Activated CD4-positive, alpha-beta T cell treated with anti-CD3 and anti-CD28 coated beads, Interleukin-2, amount 50 U/mL, for 16 hours (primary cell): ENCODE data around the gene ZBTB38.
A peak's percentile ranks its signal among the peaks of the same experiment; 100 is the strongest.

Source experiments
- DNase-seq: peaks from one replicate; pipeline ENCODE4 v3.0.0-alpha.2; 2020

Gene ZBTB38

DNA sequence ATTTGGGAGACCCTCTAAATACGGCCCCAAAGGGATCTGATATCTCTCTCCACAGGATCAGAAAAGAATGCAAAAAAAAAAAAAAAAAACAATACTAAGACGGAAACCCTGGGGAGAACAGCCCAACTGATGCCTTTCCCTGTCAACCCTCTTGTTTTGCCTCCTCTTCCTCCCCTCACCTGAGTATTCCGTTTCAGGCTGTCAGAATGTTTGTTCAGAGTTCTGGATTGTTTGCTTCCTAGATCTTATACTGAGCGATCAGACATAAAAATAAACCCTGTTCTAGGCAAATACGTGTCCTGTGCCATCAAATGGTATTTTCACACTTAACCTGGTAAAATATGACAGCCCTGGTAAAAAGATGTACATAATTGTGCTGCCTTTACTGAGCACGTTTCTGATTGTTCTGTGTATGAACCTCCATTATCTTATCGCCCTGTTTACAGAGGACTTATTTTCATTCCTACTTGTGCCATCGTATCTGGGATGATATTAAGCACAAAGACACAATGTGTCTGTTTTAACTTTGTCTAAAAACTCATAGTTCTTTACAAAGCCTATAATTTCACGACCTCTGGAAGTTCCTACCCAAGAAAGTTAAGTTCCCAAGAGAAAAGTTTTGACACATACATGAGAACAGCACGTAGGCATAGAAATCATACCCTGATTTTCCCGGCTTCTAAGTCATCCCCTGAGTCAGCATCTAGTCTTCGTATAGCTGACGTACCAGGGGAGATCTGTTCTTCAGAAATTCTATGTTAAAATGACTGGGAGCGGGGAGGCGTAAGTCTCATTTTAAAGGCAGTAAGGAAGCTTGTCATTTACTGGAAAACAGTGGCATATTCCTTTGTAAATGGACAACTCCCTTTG lies 856 bp downstream of the ZBTB38 start:
- DNase-seq: no peak

DNA sequence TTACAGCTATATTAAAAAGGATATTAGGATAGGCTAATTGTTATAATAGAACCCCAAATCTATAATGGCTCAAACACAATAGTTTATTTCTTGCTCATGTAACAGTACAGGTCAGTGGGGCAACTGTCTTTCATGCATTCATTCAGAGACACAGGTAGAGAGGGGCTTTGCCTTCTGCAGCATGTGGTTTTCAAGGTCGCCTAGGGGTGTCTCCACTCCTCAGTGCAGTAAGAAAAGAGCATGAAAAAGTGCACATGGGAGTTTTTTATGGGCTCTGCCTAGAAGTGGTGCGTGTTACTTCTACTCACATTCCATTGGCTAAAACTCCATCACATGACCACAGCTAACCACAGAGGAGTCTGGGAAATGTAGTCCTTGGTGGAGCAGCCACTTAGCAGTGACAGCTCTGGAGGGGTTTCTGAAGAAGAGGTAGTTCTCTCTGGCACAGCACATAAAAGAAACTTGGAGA lies 1.8 kb downstream of the ZBTB38 start:
- peak; percentile 88 for DNase-seq

DNA sequence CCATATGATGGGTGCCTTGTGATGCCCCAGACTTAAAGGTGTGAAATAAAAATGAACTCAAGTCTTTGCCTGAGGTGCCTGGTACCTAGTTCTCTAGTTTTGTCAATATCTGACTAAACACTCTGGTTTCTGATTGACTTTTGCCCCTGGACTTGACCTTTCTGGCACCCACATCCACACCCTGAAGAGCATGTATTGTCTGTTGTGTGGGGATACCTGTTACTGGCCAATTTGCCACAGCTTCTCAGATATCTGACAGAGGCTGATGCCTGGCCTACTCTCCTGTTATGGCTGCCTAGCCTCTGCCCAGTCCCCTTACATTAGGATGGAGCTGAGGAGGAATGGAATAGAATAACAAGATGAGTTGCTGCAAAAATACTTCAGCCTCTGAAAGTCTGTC lies 3.6 kb downstream of the ZBTB38 start:
- peak; percentile 23 for DNase-seq

DNA sequence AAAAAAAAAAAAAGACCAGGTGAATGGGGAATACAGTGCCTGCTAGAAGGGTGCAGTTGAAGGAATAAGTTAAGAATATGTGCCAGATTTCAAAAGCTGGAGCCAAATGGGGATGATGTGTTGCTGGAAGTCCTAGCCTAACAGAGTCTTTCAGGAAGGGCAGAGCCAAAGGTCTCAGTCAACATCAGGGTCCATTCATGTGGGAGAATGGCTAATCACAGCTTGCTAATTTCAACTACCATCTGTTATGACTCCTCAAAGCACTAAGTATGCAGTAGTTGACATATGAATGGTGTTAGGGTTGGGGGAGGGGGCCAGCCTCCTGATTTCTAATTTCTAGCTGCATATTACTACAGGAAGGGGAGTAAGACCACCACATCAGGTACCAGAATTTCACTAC lies 4.4 kb downstream of the ZBTB38 start:
- DNase-seq: no peak

DNA sequence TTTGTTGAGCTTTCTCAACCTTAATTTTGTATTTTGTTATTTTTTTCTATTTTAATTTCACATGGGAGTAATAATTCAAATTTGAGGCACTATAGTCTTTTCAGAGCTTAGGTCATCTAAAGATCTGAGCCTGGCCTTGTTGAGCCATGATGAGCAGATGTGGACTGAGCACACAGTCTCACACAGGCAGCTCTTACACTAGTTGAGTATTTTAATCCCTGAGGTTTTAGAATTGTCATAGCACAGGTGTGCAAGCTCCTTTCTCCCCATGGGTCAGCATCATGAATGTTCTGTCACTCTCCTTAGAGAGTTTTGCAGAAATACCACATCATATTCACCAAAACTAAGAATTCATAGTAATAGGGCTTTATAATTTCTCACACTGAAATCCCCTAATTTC lies 4.9 kb downstream of the ZBTB38 start:
- DNase-seq: no peak

DNA sequence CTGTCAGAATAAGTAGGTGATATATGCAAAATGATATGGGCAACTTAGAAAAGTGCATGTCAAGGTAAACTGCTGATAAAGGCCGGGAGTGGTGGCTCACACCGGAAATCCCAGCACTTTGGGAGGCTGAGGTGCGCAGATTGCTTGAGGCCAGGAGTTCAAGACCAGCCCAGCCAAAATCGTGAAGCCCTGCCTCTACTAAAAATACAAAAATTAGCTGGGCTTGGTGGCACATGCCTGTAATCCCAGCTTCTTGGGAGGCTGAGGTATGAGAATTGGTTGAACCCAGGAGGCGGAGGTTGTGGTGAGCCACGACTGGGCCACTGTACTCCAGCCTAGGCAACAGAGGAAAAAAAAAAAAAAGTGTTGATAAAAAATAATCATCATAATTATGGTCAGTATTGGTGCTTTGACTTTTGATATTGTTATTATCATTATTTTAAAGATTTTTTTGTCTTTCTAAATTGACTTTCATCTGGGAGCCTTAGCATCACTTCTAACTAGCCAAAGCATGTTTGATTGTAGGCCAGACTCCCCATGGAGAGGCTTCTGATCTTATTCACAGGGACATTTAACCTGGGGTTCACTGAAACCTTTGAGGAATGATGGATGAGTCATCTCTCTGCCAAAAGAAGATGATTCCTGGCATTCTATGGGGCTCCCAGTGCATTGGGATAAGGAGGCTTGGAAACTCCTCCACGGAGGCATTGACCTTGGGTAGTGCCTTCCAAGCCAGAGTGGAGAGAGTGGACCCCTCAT lies 5.6 kb downstream of the ZBTB38 start:
- DNase-seq: no peak

DNA sequence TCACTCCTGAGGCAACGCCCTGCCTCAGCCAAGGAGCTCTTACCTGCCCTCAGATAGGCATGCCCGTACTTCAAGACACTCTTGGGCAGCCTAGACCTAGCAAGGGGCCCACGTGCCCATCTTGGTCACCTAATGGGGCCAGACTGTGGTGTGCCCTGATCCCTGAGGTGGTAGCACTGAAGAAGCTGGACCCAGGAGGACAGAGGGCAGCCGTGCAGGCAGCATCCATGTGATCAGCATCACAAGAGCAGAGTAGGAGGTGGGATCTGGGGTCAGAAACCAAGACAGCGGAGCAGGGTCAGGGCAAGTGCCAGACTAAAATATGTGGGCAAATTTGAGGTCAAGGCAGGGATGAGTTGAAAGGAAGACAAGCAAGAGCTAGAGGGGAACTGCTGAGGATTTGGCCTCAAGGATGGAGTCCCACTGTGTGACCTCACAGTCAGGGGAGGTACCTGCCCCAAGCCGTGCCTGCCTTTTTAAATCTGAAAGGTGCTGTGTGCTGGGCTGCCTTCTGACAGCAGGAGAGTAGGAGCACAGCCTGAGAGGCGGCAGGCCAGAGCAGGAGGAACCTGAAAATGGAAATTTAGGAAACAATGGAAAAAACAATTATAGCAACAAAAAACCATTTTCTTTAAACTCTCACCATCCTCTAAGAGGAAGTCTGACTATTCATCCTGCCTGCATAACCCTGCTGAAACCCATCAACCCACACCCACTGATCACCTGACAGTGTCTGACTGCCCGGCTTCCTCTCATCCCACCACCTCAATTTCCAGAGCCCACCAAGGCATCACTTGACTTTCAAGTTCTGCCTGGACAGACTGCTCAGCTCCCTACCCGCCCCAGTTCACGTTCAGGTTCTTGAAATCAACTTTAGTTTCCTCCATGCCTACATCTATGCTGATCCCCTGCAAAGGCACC lies 7.3 kb downstream of the ZBTB38 start:
- DNase-seq: no peak

DNA sequence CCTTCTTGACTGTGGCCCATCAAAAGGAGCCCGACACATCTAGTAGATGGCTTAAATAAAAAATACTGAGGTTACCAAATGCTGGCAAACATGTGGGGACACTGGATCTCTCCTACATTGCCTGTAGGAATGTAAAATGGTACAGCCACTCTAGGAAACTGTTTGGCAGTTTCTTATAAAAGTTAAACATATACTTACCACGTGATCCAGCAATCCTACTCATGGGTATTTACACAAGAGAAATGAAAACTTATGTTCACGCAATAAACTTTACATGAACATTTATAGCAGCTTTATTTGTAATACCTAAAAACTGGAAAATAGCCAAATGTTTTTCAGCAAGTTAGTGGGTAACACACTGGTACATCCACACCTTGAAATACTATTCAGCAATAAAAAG lies 9.1 kb downstream of the ZBTB38 start:
- DNase-seq: no peak

DNA sequence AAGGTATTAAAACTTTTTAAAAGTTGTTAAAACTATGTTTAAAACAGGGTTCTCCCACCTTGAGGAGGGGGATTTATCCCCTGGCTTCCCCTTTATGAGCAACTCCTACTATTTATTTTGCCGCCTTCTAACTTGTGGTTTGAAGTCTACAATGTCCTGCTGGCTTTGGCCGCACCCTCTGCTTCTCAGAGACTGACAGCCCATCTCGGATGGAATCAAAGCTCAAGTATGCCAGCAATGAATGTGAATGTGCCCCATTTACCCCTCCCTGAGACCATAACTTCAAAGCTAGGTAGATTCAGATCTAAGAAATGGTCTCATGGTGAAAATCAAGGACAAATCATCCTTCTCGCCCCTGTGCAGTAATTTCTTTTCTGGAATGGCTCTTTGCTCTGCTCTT lies 10.3 kb downstream of the ZBTB38 start:
- no peak for DNase-seq

DNA sequence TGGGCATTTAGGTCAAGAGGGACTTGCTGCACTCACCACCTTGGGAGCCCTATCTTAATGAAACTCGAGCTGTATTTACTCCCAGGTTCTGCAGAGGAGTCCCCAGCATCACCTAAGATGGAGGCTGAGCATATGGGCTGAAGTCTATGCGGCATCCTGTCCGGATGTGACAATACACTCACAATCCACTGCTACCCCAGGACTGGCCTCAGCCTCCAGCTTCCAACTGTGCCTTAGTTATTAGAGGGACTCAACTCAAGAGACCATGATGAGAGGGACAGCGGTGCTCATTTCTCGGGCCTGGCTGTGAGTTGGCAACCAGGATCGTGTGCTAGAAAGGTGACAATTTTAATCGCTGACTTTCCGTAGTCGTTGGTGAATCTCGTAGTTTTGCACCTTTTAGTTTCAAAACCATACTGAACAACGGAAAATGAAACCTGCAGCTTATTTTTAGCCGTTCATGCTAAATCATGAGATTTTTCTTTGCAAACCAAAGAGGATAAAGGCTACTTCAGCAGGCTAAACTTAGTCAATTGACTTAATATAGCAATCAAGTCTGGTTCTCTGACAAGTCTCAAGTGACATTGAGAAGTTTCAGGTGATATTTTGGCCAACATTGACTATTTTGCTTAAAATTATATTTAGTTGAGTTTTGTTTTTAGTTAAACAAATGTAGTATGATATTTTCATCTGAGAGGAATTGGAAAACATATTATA lies 11.1 kb downstream of the ZBTB38 start:
- DNase-seq: peak; percentile 71

DNA sequence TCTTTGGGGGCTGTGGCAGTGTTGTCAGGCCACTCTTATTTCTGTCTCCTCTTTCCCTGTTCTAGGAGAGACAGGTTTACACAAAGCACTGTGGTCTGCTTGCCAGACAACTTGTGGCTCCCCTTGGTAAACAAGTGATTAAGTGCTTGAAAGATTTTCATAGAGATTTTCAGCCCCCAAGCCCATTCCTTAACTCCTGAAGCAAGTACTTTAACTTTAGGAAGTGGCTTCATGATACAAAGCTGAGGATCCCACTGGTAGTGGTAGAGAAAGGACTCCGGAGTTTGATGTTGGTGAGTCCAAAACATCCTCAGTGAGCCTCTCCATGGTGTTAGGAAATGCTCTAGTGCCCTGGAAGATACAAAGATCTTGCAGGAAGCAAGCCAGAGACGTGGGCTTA lies 12.0 kb downstream of the ZBTB38 start:
- DNase-seq: no peak

DNA sequence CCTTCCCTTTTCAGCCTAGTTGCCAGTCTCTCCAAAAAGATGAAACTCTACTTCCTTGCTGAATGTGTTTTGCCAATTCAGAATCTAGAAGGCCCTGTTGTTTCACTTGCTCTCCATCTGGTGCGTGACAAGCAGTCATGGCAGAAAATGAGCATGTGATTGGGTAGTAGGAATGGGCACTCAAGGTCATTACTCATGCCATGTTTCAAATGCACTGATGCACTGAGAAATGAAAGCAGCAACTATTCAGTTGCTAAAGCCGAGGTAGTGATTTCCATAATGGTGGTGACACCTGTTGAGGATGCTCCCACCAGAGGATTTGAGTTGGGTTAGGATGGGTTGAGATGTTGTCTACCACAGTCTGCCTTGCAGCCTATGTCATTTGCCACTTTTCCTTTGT lies 12.7 kb downstream of the ZBTB38 start:
- no peak for DNase-seq

DNA sequence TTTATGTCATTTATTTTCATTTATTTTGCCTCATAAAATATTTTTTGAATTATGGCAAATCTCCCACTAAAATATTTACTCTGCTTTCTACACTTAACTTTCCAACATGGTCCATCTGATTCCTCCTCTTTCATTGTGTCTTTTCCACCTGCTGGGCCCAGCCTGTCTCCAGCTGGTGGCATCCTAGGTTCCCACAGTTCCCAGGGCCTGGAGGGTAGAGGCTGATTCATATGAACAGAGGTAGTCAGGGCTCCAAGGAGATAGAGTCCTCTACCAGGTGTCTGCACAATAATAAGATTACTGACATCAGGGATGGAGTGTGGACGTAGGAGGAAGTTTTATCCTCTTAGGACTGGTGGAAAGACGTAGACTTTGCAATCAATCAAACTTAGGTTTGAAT lies 14.3 kb downstream of the ZBTB38 start:
- DNase-seq: no peak

DNA sequence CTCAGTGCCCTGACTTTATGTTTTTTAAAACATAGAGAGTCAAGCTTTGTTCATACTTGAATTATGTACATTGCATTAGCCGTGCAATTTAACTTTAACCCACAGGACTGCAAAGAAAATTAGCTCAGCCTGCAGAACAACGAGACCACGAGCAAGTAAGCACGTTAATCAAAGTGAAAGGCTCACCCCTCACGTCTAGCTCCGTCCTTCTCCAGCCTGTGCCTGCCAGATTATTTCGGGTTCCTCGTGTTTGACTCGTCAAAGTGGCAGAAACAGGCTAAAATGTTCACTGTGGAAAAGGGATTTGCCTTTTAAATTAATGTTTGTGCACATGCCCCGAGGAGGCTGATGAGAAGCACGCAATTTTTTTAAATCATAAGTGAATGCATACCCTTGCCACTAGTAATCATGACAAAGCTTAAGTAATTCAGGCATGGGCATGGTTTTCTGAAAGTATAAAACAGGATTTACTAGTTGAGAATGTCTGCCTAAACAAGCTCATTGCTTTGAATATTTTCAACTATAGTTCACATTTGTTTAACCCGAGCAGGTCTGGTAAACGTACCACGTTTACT lies 15.3 kb downstream of the ZBTB38 start:
- DNase-seq: no peak

DNA sequence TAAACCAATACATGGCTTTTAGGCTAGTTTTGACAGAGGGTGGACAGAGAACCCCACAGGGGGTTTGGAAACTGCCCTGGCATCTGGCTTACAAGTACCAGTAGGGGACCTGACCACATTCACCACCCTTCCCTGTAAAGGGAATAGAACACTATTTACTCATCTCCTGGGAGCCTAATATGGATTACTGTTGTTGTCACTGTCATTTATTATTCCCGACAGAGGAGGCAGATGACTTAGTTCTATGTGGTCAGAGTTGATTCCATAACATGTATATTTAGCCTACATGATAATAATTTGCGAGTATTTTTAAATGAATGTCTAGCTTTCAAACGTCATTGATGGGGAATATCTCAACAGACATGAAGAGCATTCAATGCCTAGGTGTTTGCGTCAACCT lies 15.9 kb downstream of the ZBTB38 start:
- DNase-seq: no peak

DNA sequence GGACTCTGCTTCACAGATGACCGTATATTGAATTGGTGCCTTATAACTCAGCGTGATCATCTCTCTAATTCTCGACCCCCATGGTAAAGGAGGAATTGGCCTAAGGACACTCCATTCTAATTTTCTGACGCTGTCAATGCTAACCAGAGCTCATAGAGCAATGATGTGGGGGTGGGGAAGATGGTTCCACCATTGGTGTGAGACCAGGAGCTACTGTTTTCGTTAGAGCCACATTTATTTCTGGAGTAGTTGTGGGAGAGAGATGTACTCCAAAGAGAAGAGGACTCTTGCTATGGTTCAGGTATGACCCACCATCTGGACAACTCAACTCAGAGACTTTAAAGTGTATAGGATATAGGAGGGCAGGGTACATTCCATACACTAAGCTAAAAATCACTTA lies 16.3 kb downstream of the ZBTB38 start:
- no peak for DNase-seq

DNA sequence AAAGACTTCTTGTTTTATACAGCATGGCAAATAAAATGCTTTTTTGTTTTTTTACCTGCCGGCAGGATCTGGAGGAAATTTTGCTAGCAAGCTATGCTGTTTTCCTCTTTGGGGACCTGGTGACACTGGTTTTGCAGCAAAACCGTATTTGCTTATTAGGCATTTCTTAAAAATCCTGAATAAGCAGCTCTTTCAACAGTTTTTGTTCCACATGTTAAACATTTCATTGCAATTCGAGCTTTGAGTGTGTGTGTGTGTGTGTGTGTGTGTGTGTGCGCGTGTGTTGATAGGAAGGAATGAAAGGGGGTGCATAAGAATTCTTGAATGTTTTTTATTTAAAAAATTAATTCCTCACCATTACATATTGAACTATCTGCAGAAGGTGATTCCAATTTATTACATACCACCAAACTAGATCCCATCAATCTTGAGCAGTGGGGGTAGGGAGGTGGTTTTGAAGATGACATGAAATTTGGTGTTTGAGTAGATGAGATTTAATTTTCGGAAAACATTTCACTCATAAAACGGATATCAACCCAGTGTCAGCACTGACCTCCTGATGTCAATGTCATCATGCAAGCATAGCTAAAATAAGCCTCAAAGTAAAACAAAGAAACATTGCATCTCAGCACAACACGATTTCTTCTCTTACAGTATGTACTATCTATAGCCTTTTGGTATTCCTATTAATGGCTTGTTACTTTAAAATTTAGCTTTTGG lies 17.3 kb downstream of the ZBTB38 start:
- no peak for DNase-seq

DNA sequence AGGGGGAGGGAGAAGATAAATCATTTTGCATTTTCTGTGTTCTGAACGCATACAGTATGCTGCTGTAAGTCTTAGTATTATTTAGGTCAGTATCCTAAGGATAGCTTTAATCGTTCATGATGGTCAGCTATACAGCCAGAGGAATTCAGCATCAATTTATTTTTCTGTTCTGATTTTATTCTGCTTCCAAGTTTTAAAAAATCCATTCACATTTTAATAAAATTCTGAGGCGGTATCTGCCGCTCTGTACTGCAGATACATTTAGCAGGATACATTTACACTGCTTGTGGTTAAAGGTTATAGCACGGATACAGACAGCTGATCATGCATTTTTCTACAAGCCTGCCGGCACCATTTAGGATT lies 17.8 kb downstream of the ZBTB38 start:
- no peak for DNase-seq

DNA sequence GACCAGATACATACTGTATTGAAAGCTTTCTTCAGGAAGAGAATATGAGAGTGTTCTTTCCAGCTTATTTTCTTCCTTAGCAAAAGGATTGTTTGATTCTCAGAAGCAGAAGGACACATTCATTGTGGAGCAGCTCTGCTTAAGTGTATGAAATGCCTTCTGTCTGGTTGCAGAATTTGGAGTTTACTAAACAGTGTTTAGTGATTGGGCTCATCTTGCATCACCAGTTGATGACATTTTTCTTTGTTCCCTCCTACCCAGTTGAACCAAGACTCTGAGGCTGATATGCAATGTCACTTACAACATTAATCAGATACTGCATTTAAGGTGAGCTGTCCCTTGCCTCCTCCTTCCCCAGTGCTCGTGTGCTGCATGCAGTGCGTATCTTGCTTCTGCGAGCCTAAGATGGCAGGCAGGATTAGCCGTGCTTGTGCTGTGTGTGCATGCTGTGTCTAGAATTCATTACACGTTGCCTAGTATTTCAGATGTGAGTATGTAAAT lies 18.4 kb downstream of the ZBTB38 start:
- no peak for DNase-seq

DNA sequence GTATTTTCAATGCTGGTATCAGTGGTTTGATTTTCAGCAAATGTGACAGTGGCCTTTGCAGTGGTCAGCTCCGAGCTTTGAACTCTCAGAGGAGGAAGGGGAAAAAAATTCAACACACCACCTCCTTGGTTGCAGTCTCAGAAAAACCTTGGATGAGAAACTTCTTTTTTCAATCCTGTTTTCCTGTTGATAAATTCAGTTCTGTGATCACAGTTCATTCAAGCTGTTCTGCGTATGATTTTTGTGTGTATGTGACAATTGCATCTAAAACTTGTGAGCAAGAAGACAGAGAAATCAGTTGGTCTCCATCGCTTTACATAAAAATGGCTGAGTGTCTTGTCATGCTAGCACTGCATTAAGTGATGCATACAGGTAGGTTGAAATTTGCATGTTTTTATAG lies 19.2 kb downstream of the ZBTB38 start:
- DNase-seq: no peak

DNA sequence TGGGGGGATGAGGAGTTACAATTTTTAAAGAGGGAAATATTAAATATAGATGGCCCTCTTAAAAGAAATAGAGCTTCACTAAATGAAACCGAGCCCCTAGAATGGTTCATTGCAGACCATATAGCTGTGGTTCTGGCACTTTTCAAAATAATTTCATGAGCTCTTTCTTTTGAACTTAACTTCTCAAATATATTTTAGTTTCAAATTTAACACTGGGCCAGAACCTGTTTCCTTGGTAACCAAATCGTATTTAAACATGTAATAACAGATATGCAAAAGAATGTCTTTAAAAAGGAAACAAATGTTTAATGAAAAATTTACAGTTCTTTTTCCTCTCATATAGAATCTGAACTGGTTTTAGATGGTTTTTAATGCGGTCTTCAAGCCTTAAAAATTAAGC lies 20.1 kb downstream of the ZBTB38 start:
- no peak for DNase-seq
